PC-9 (cell line): ENCODE measurements around the gene ZFAND3.

Experiments
- EZH2 ChIP-seq: fragments of 200-600 bp; sonication (generic); IDR thresholded peaks from 2 replicates; pipeline ENCODE4 v1.8.0; 2017; ENCODE audit warnings: antibody characterized with exemption, low read depth
- TF ChIP-seq, protein P1 (sequence below): fragments of 200-600 bp; sonication (generic); conservative IDR thresholded peaks from 2 replicates; pipeline ENCODE4 v1.6.1; 2017; ENCODE audit warnings: mixed run types, antibody characterized with exemption, mild to moderate bottlenecking, moderate library complexity

DNA sequence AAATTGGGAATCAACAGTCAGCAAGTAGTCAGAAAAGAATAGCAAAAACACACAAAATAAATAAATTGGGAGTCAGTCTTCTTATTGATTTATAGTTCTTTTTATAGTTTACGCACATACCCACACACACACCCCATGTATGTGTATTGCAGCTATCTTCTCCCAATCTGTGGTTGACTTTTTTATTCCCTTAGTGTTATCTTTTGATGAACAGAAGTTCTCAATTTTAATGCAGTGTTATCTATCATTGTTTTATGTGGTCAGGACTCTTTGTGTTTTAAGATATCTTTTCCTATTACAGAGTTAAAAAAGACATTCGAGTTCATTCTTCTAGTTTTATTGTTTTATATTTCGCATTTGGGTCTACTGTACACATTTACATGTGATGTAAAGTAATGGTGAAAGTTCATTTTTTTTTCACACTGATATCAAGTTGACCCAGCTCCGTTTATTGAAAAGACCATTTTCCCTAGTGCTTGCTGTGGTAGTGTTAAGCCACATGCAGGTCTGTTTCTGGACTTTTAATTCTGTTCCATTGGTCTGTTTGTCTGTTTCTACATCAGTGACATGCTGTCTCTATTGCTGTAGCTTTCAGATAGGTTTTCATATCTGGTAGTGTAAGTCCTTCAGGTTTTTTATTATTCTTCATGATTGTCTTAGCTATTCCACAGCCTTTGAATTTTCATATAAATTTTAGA, 78.4 kb downstream of the ZFAND3 start:
- TF ChIP-seq, protein P1, sequence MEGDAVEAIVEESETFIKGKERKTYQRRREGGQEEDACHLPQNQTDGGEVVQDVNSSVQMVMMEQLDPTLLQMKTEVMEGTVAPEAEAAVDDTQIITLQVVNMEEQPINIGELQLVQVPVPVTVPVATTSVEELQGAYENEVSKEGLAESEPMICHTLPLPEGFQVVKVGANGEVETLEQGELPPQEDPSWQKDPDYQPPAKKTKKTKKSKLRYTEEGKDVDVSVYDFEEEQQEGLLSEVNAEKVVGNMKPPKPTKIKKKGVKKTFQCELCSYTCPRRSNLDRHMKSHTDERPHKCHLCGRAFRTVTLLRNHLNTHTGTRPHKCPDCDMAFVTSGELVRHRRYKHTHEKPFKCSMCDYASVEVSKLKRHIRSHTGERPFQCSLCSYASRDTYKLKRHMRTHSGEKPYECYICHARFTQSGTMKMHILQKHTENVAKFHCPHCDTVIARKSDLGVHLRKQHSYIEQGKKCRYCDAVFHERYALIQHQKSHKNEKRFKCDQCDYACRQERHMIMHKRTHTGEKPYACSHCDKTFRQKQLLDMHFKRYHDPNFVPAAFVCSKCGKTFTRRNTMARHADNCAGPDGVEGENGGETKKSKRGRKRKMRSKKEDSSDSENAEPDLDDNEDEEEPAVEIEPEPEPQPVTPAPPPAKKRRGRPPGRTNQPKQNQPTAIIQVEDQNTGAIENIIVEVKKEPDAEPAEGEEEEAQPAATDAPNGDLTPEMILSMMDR, result no peak
- TF ChIP-seq EZH2, result no peak
